ENCODE measurements around the gene SHBG.

Gene SHBG

GRCh38 chr17:7629939-7630571 is at the start of gene SHBG:
Gene SHBG, plus strand, starts transcription at chr17:7630135. Its CDS starts 38 bp downstream, at chr17:7630173.
- no peak within 1 kb of the TSS for H3K4me3 ChIP-seq (ENCODE audit: control insufficient read depth, low read depth, low read length)
- TF ChIP-seq CTCF (conservative IDR thresholded peaks at IDR 0.05; ENCODE audit: control insufficient read depth, insufficient read depth, low read depth, low read length), result no peak
- no peak for DNase-seq (ENCODE audit: low read depth)

- TF ChIP-seq CTCF (conservative IDR thresholded peaks at IDR 0.05; ENCODE audit: control insufficient read depth, insufficient read depth, low read depth, low read length), result no peak
- no peak overlapping the region for H3K4me3 ChIP-seq (ENCODE audit: control insufficient read depth, low read depth, low read length)
- no peak for DNase-seq (ENCODE audit: low read depth)
Observed at GRCh38 chr17:7580604-7581575, 49.0 kb upstream of the SHBG start.

- H3K4me3 ChIP-seq (ENCODE audit: control insufficient read depth, low read depth, low read length), result no peak overlapping the region
- TF ChIP-seq CTCF (conservative IDR thresholded peaks at IDR 0.05; ENCODE audit: control insufficient read depth, insufficient read depth, low read depth, low read length), result no peak
- DNase-seq (ENCODE audit: low read depth), result no peak
Observed at GRCh38 chr17:7582396-7583252, 47.3 kb upstream of the SHBG start.

- peak within 1 kb of the TSS; percentile 94 for H3K4me3 ChIP-seq (ENCODE audit: control insufficient read depth, low read depth, low read length)
- peak; percentile 99 for DNase-seq (ENCODE audit: low read depth)
- TF ChIP-seq CTCF (conservative IDR thresholded peaks at IDR 0.05; ENCODE audit: control insufficient read depth, insufficient read depth, low read depth, low read length), result no peak
Observed at GRCh38 chr17:7583253-7584109, 46.5 kb upstream of the SHBG start, which contains the start of gene MPDU1. Gene MPDU1, plus strand, starts transcription at chr17:7583852. Its CDS starts 11 bp downstream, at chr17:7583863.

- TF ChIP-seq CTCF (conservative IDR thresholded peaks at IDR 0.05; ENCODE audit: control insufficient read depth, insufficient read depth, low read depth, low read length), result peak; percentile 13
- no peak overlapping the region for H3K4me3 ChIP-seq (ENCODE audit: control insufficient read depth, low read depth, low read length)
- DNase-seq (ENCODE audit: low read depth), result no peak
Observed at GRCh38 chr17:7586673-7587419, 43.1 kb upstream of the SHBG start.
